ENCODE measurements around the gene MYDGF. TPM values are rescaled to one million over a fixed set of nuclear protein-coding genes. Genes with fewer than 3 reads are reported as not detected.
A peak's percentile ranks its signal among the peaks of the same experiment; 100 is the strongest.

The MYDGF gene
- total and polyA plus RNA-seq, 2 of the 13 experiments (the other 11 are each of a cell fraction or from before 2014, with no cell fraction given): 116 to 198 TPM

DNA sequence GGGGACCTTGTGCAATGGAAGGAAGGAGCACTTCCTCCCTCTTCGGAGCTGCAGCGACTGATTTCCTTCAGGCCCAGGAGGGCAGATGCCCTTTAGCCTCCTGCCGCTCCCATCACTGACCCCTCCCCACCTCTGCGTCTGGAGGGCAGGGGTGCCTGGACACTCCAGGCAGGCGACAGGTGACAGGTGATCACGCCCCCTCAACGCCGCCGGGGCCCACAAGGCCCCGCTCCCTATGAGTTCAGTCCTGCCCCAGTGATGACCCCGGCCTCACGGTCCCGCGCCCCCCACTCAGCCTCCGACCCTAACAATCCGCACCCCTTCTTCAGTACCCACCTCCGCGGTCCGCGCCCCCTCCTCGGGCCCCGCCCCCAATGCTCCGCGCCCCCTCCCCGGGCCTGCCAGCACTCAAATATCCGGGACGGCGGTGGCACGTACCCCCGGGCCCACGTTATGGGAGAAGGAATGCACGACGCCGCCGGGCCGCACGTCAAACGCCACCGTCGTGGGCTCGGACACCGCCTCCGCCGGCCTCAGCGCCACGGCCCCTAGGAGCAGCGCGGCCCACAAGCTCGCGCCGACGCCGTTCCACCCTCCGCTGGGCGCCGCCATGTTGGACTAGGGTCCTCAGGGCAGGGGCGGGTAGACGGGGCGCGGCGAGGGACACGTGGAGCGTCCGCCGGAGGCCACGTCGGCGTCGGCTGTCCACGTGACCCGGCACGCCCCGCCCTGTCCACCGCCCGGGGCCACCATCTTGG lies at the start of gene MYDGF (continued):
- TF ChIP-seq SALL1 (CRISPR knock-in tag; IDR thresholded peaks at IDR 0.05) (peak; percentile 73; the same call in 1 of the 2 replicates), RFX3 (CRISPR knock-in tag; IDR thresholded peaks at IDR 0.05) (no peak), HNRNPK (IDR thresholded peaks at IDR 0.05; ENCODE audit: low read depth, low read length, poor library complexity, severe bottlenecking) (peak; percentile 21), KLF13 (CRISPR knock-in tag; IDR thresholded peaks at IDR 0.05) (no peak; the same call in 1 of the 2 replicates), ZNF768 (CRISPR knock-in tag; IDR thresholded peaks at IDR 0.05) (peak; percentile 43; the same call in 1 of the 2 replicates), MTF1 (CRISPR knock-in tag; IDR thresholded peaks at IDR 0.05) (no peak), ZNF749 (CRISPR knock-in tag; IDR thresholded peaks at IDR 0.05; ENCODE audit: borderline replicate concordance) (no peak), FOXA3 (CRISPR knock-in tag; IDR thresholded peaks at IDR 0.05) (peak; percentile 53; the same call in 1 of the 2 replicates), ZNF446 (CRISPR knock-in tag; IDR thresholded peaks at IDR 0.05) (peak; percentile 66; the same call in 1 of the 2 replicates), ZNF431 (CRISPR knock-in tag; IDR thresholded peaks at IDR 0.05; ENCODE audit: borderline replicate concordance, low read depth) (no peak), KLF12 (CRISPR knock-in tag; IDR thresholded peaks at IDR 0.05; ENCODE audit: borderline replicate concordance) (peak; percentile 42), ELF3 (CRISPR knock-in tag; IDR thresholded peaks at IDR 0.05) (0 out of 2 replicates have a peak, but pooled peaks have one; percentile 23), MTF2 (CRISPR knock-in tag; IDR thresholded peaks at IDR 0.05; ENCODE audit: borderline replicate concordance) (no peak), ZNF329 (CRISPR knock-in tag; IDR thresholded peaks at IDR 0.05; ENCODE audit: low read depth) (peak; percentile 63; the same call in 1 of the 2 replicates), FOXJ3 (CRISPR knock-in tag; IDR thresholded peaks at IDR 0.05; ENCODE audit: borderline replicate concordance) (no peak), JDP2 (CRISPR knock-in tag; IDR thresholded peaks at IDR 0.05; ENCODE audit: borderline replicate concordance) (no peak), ZNF879 (CRISPR knock-in tag; IDR thresholded peaks at IDR 0.05) (no peak), TBL1XR1 (IDR thresholded peaks at IDR 0.05; ENCODE audit: borderline replicate concordance, low read length, partially characterized antibody) (no peak), ZNF678 (CRISPR knock-in tag; IDR thresholded peaks at IDR 0.05) (peak; percentile 92; the same call in 1 of the 2 replicates)
- TF ChIP-seq, protein P1, sequence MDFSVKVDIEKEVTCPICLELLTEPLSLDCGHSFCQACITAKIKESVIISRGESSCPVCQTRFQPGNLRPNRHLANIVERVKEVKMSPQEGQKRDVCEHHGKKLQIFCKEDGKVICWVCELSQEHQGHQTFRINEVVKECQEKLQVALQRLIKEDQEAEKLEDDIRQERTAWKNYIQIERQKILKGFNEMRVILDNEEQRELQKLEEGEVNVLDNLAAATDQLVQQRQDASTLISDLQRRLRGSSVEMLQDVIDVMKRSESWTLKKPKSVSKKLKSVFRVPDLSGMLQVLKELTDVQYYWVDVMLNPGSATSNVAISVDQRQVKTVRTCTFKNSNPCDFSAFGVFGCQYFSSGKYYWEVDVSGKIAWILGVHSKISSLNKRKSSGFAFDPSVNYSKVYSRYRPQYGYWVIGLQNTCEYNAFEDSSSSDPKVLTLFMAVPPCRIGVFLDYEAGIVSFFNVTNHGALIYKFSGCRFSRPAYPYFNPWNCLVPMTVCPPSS (IDR thresholded peaks at IDR 0.05): no peak
- TF ChIP-seq, protein P2, sequence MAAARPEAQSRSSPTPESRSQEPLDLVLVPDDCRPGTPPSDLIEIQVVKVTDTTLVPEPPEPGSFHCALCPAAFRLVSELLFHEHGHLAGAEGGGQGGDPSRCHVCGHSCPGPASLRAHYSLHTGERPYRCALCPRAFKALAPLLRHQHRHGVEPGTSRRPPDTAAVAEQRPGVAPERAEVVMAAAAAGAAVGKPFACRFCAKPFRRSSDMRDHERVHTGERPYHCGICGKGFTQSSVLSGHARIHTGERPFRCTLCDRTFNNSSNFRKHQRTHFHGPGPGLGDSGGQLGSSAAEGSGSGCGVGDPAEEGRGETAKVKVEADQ (CRISPR knock-in tag; IDR thresholded peaks at IDR 0.05; ENCODE audit: borderline replicate concordance): 0 out of 2 replicates have a peak, but pooled peaks have one; percentile 25
- TF ChIP-seq, protein P3, sequence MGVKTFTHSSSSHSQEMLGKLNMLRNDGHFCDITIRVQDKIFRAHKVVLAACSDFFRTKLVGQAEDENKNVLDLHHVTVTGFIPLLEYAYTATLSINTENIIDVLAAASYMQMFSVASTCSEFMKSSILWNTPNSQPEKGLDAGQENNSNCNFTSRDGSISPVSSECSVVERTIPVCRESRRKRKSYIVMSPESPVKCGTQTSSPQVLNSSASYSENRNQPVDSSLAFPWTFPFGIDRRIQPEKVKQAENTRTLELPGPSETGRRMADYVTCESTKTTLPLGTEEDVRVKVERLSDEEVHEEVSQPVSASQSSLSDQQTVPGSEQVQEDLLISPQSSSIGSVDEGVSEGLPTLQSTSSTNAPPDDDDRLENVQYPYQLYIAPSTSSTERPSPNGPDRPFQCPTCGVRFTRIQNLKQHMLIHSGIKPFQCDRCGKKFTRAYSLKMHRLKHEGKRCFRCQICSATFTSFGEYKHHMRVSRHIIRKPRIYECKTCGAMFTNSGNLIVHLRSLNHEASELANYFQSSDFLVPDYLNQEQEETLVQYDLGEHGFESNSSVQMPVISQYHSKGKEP (CRISPR knock-in tag; IDR thresholded peaks at IDR 0.05): no peak
- TF ChIP-seq, protein P4, sequence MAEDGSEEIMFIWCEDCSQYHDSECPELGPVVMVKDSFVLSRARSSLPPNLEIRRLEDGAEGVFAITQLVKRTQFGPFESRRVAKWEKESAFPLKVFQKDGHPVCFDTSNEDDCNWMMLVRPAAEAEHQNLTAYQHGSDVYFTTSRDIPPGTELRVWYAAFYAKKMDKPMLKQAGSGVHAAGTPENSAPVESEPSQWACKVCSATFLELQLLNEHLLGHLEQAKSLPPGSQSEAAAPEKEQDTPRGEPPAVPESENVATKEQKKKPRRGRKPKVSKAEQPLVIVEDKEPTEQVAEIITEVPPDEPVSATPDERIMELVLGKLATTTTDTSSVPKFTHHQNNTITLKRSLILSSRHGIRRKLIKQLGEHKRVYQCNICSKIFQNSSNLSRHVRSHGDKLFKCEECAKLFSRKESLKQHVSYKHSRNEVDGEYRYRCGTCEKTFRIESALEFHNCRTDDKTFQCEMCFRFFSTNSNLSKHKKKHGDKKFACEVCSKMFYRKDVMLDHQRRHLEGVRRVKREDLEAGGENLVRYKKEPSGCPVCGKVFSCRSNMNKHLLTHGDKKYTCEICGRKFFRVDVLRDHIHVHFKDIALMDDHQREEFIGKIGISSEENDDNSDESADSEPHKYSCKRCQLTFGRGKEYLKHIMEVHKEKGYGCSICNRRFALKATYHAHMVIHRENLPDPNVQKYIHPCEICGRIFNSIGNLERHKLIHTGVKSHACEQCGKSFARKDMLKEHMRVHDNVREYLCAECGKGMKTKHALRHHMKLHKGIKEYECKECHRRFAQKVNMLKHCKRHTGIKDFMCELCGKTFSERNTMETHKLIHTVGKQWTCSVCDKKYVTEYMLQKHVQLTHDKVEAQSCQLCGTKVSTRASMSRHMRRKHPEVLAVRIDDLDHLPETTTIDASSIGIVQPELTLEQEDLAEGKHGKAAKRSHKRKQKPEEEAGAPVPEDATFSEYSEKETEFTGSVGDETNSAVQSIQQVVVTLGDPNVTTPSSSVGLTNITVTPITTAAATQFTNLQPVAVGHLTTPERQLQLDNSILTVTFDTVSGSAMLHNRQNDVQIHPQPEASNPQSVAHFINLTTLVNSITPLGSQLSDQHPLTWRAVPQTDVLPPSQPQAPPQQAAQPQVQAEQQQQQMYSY (CRISPR knock-in tag; IDR thresholded peaks at IDR 0.05): no peak

Data from HepG2 (cell line).